ENCODE results near the gene DLGAP1. TPM values are rescaled to one million over a fixed set of nuclear protein-coding genes. Genes with fewer than 3 reads are reported as not detected.

DLGAP1 gene
- total RNA-seq, 2 experiments from 2014 or later, result 0.31 to 0.36 TPM

DNA sequence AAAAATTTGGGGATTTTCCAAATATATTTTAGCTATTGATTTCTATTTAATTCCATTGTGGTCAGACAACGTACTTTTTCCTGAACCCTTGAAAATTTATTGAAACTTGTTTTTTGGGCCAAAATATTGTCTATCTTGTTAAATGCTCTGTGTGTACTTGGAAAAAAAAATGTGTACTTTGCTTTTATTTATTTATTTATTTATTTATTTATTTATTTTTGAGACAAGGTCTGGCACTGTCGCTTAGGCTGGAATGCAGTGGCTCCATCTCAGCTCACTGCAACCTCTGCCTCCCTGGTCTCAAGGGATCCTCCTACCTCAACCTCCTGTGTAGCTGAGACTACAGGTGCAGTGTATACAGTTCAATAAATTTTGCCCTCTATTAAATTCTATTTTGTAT, 910.6 kb downstream of the DLGAP1 start:
- CTCF ChIA-PET, result interaction anchor here (1.0 kb wide), 1 partner anchor 49 kb away, joined by 3 read pairs; no protein-coding TSS in a partner anchor
- H3K4me3 Mint-ChIP-seq, result no peak overlapping the region
- ATAC-seq (ENCODE audit: poor library complexity), result no peak
- no peaks in the 10 kb centered on the region for H3K9me3 Mint-ChIP-seq
- Histone ChIP-seq H3K27me3 (ENCODE audit: control insufficient read depth in 1 of 2, insufficient read depth in 2 of 2, low read length in 2 of 2) (no peaks in the 10 kb centered on the region), H3K9me3 (ENCODE audit: control insufficient read depth in 1 of 2, insufficient read depth in 1 of 2, low read length in 2 of 2) (no peaks in the 10 kb centered on the region), H3K4me1 (ENCODE audit: insufficient read depth, low read length) (no peaks in the 10 kb centered on the region), H3K4me3 (ENCODE audit: low read length) (no peak overlapping the region), H3K36me3 (ENCODE audit: insufficient read depth, low read length) (no peaks in the 10 kb centered on the region), H3K27ac (ENCODE audit: low read depth in 1 of 2, low read length in 2 of 2) (no peak overlapping the region)
- POLR2A ChIA-PET, result no interaction called here
- no peaks in the 10 kb centered on the region for H3K4me1 Mint-ChIP-seq (ENCODE audit: low read depth)
- peaks cover 9% of the 10 kb centered on the region for H3K27me3 Mint-ChIP-seq
- DNase-seq, result no peak
- H3K27ac Mint-ChIP-seq, result no peak overlapping the region
- intact Hi-C loops (cut with DNase I, micrococcal nuclease), result no loop called here
- no peaks in the 10 kb centered on the region for H3K36me3 Mint-ChIP-seq (ENCODE audit: low read depth)
- TF ChIP-seq, protein P1, sequence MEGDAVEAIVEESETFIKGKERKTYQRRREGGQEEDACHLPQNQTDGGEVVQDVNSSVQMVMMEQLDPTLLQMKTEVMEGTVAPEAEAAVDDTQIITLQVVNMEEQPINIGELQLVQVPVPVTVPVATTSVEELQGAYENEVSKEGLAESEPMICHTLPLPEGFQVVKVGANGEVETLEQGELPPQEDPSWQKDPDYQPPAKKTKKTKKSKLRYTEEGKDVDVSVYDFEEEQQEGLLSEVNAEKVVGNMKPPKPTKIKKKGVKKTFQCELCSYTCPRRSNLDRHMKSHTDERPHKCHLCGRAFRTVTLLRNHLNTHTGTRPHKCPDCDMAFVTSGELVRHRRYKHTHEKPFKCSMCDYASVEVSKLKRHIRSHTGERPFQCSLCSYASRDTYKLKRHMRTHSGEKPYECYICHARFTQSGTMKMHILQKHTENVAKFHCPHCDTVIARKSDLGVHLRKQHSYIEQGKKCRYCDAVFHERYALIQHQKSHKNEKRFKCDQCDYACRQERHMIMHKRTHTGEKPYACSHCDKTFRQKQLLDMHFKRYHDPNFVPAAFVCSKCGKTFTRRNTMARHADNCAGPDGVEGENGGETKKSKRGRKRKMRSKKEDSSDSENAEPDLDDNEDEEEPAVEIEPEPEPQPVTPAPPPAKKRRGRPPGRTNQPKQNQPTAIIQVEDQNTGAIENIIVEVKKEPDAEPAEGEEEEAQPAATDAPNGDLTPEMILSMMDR (IDR thresholded peaks at IDR 0.05), result no peak

DNA sequence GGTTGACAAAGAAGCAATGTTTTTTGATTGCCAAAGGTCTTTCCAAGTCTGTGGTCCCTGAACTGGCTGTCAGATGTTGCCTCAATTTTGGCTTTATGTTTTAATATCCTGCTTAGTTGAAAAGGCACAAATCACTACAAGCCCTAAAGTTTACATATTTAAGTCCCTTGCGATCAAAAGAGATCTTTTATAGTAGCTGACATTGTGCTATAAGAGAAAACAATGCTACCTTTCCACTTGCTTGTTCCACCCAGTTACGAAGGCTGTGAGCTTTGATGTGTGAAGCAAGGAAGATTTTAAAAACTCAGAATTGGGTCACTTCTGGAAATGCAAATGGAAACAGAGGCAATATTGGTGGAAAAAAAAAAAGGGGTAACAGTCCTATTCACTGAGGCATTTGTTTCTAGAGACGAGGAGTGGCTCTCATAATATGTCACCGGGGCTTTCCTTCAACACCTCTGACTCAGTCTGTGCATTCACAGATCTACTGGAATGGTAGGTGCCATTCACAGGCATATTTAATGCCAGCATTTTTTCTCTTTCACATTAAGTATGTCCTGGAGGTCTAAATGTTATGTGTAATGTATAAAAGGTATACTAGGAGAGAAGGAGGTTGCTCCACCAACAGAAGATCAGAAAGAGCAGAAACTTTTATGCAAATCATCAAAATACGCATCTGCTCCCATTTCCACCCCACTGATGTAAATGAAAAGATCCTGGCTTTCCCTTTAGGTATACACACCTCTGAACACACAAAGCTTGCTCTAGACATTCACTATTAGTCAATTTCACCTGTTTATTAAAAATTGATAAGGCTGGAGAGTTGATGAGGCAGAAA, 913.3 kb downstream of the DLGAP1 start:
- Histone ChIP-seq H3K4me1 (ENCODE audit: insufficient read depth, low read length) (no peaks in the 10 kb centered on the region), H3K4me3 (ENCODE audit: low read length) (no peak overlapping the region), H3K9me3 (ENCODE audit: control insufficient read depth in 1 of 2, insufficient read depth in 1 of 2, low read length in 2 of 2) (no peaks in the 10 kb centered on the region), H3K27me3 (ENCODE audit: control insufficient read depth in 1 of 2, insufficient read depth in 2 of 2, low read length in 2 of 2) (no peaks in the 10 kb centered on the region), H3K27ac (ENCODE audit: low read depth in 1 of 2, low read length in 2 of 2) (no peak overlapping the region), H3K36me3 (ENCODE audit: insufficient read depth, low read length) (no peaks in the 10 kb centered on the region)
- ChIA-PET CTCF (interaction anchor here (1.2 kb wide), 1 partner anchor 60 kb away, joined by 4 read pairs; no protein-coding TSS in a partner anchor), POLR2A (no interaction called here)
- no peaks in the 10 kb centered on the region for H3K9me3 Mint-ChIP-seq
- H3K4me3 Mint-ChIP-seq, result no peak overlapping the region
- no peaks in the 10 kb centered on the region for H3K4me1 Mint-ChIP-seq (ENCODE audit: low read depth)
- TF ChIP-seq, protein P1 (IDR thresholded peaks at IDR 0.05), result no peak
- DNase-seq, result no peak
- peaks cover 9% of the 10 kb centered on the region for H3K27me3 Mint-ChIP-seq
- H3K27ac Mint-ChIP-seq, result no peak overlapping the region
- ATAC-seq (ENCODE audit: poor library complexity), result no peak
- intact Hi-C loops (cut with DNase I, micrococcal nuclease), result no loop called here
- H3K36me3 Mint-ChIP-seq (ENCODE audit: low read depth), result no peaks in the 10 kb centered on the region

DNA sequence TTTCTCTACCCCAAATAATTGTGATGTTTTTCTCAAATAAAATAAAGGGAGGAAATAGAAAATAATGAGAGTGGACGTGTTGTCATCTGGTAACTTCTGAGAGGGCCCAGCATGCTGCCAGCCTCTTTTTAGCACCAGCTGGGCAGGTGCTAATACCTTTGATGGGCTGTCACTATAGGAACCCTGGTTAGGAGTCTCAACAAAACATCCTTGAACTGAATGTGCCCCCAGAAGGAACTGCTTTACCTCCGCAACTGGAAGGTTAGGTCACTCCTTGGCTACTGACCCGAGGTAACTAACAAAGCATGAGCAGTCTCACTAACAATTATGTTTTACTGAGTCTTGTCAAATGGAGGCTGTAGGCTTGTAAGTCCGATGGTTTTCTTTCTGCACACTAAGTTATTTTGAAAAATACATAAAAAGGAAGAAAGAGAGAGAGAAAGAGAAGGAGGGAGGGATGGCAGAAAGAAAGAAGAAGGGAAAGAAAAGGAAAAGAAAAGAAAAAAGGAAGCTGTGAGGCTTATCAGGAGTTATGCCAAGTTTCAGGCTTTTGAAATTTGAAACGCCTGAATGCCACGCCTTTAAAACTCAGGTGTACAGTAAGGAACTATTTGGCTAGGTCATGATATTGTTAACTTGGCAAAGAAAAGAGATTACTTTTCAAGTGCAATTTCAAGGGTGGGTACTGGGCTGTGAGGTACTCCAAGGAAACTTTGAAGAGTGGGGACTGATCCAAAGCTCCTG, 914.1 kb downstream of the DLGAP1 start:
- POLR2A ChIA-PET, result no interaction called here

More for the DNA sequence above, 914.1 kb downstream of the DLGAP1 start:
- Mint-ChIP-seq H3K36me3 (ENCODE audit: low read depth) (no peaks in the 10 kb centered on the region), H3K4me3 (no peak overlapping the region), H3K4me1 (ENCODE audit: low read depth) (no peaks in the 10 kb centered on the region), H3K27me3 (peaks cover 9% of the 10 kb centered on the region), H3K27ac (no peak overlapping the region), H3K9me3 (no peaks in the 10 kb centered on the region)
- TF ChIP-seq, protein P1 (IDR thresholded peaks at IDR 0.05), result no peak
- no peaks in the 10 kb centered on the region for H3K4me1 ChIP-seq (ENCODE audit: insufficient read depth, low read length)
- H3K27ac ChIP-seq (ENCODE audit: low read depth in 1 of 2, low read length in 2 of 2), result no peak overlapping the region
- CTCF ChIA-PET, result interaction anchor here (1.2 kb wide), 1 partner anchor 59 kb away, joined by 4 read pairs; no protein-coding TSS in a partner anchor
- intact Hi-C loops (cut with DNase I, micrococcal nuclease), result no loop called here
- H3K36me3 ChIP-seq (ENCODE audit: insufficient read depth, low read length), result no peaks in the 10 kb centered on the region
- H3K27me3 ChIP-seq (ENCODE audit: control insufficient read depth in 1 of 2, insufficient read depth in 2 of 2, low read length in 2 of 2), result no peaks in the 10 kb centered on the region
- H3K9me3 ChIP-seq (ENCODE audit: control insufficient read depth in 1 of 2, insufficient read depth in 1 of 2, low read length in 2 of 2), result no peaks in the 10 kb centered on the region
- no peak overlapping the region for H3K4me3 ChIP-seq (ENCODE audit: low read length)
- no peak for ATAC-seq (ENCODE audit: poor library complexity)
- no peak for DNase-seq

All from CD4-positive, alpha-beta T cell (primary cell).